NCI-H82 (cell line): Measurements from ENCODE around the gene MROH7.
A peak's percentile ranks its signal among the peaks of the same experiment; 100 is the strongest.

Source experiments
- DNase-seq: peaks from one replicate; lab custom pipeline; 2025; lab: John Stamatoyannopoulos, UW

Gene MROH7

GRCh38 chr1:54610048-54610447, 31.5 kb upstream of the MROH7 start:
- DNase-seq, result no peak

DNA sequence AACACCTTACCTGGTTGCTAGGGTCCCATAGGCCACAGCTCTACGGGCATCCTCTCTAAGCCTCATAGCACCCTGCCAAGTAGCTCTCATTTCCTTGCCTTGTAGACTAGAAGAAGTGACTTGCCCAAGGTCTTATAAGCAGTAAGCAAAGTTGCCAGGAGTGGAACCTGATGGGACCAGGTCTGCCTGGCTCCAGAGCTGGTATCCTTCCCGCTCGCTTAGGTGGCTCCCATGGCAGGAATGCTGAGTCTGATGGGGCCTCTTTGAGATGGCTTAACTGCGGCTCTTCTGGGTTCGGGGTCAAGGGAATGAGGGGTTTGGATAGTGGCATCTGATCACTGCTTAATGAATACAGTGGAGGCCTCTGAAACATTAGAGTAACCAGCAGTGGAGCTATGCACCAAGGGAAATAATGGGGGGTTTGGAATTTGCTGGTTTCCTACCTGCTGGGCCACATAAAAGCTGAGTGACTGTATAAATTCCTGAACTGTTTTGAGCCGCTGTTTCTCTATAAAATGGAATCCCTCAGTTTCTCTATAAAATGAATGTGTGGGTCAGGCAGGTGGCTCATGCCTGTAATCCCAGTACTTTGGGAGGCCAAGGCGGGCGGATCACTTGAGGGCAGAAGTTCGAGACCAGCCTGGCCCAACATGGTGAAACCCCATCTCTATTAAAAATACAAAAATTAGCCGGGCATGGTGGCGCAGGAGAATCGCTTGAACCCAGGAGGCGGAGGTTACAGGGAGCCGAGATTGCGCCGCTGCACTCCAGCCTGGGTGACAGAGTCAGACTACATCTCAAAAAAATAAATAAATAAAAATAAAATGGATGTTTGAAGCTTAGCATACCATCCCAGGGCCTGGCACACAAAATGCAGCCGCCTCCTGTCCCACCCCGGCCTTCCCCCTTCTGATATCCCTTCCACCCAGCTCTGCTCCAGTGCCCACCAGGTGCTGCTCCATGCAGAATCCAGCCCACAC, 30.7 kb upstream of the MROH7 start:
- DNase-seq, result no peak

DNA sequence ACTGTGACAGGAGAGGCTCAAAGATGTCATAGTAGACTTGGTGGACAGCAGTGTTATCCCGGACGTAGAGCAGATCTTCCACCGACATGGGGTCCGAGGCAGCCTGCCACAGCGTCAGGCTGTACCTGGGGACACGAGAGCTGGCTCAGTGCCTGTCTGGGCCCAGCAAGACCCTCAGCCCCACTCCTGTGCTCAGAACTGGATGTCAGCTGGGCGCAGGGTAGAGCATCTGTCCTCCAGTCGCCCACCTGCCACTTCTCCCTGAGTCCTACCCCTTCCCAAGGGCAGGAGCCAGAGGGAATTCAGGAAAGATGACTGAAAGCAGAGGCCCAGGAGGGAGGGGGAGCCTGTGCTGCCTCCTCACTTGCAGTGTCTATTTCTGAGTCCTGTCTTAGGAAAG, 30.0 kb upstream of the MROH7 start:
- DNase-seq, result peak; percentile 45

DNA sequence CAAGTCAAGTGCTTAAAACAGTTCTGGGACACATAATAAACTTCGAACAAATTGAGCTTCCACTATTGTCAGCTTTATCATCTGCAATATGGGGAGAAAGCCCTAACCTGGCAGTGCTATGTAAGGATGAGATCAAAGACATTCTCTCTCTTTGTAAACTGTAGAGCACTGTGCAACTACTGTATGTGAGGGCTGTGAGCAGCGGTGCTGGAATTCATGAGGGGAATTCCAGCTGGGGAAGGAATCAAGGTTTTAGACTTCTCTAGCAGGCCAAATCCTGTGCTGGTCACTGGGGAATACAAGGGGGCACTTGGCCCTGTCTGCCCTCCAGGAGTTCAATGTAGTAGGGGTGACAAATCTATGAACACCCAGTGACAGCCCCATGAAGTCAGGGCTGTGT, 27.6 kb upstream of the MROH7 start:
- DNase-seq, result no peak

DNA sequence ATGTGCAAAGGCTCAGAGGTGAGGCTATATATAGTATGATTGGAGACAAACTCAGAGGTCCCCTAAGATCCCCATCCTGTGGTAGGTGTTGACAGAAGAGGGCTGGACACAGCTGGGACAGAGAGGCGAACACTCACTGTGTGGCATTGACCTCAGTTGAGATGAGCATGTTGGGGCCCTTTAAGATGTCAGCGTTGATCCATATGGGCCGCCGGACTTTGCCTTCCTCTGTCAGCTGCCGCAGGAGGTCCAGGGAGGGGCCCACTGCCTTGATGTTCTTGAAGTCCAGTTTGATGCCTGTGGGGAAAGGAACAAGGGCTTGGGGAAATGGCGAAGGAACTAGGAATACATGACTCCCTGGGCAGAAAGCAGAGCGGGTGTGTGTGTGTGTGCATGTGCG, 27.0 kb upstream of the MROH7 start:
- no peak for DNase-seq

DNA sequence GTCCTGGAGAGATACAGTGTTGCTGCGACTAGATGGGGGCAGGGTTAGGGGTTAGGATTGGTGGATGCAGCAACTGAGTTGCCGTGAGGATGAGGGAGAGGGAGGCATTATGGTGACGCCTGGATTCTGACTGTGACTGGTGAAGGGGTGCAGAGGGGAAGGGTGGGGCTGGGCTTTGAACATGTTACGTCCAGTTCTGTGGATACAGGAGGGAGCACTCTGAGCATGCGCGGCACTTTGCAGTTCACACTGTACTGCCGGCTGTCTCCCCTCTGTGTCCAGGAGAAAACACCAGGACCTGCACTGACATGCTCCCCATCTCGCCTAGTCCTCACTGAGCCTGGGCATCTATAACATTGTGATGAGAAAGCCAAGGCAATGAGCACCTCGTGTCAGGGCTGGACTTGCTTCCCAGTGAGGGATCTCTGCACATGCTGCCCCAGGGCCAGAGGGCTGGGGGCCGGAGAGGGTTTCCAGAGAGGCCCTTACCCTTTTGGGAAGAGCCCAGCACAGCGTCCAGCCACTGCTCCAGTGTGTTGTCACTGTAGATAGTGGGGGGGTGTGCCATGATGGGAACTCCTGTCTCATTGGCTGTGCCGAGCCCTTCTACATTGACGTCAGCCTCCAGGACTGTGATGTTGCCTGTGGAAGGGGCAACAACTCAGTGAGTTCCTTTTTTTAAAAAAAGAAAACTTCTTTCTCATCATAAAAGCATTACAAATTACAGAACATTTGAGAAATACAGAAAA, 25.9 kb upstream of the MROH7 start:
- DNase-seq, result no peak

DNA sequence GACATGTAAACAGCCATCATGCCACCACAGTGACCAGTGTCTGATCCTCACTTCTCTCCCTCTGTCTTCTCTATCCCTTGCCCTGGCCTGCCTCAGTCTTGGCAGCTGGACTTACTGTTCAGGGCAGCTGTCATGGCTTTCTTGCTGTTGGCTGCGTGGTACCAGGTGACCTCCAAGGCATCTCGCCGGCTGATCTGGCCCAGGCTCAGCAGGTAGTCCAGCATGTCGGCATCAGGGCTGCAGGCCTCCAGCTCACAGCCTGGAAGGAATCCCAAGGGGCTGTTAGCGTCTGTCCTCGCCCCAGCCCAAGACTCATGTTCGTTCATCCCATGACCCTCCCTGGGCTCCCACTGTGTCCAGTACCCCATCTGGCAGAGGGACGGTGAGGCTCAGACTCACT, 21.8 kb upstream of the MROH7 start:
- DNase-seq, result no peak

GRCh38 chr1:54623216-54624007, 18.2 kb upstream of the MROH7 start, which contains the start of gene FAM151A:
Gene FAM151A, minus strand, starts transcription at chr1:54623525. Its CDS starts 130 bp downstream, at chr1:54623395.
- peak; percentile 62 for DNase-seq

DNA sequence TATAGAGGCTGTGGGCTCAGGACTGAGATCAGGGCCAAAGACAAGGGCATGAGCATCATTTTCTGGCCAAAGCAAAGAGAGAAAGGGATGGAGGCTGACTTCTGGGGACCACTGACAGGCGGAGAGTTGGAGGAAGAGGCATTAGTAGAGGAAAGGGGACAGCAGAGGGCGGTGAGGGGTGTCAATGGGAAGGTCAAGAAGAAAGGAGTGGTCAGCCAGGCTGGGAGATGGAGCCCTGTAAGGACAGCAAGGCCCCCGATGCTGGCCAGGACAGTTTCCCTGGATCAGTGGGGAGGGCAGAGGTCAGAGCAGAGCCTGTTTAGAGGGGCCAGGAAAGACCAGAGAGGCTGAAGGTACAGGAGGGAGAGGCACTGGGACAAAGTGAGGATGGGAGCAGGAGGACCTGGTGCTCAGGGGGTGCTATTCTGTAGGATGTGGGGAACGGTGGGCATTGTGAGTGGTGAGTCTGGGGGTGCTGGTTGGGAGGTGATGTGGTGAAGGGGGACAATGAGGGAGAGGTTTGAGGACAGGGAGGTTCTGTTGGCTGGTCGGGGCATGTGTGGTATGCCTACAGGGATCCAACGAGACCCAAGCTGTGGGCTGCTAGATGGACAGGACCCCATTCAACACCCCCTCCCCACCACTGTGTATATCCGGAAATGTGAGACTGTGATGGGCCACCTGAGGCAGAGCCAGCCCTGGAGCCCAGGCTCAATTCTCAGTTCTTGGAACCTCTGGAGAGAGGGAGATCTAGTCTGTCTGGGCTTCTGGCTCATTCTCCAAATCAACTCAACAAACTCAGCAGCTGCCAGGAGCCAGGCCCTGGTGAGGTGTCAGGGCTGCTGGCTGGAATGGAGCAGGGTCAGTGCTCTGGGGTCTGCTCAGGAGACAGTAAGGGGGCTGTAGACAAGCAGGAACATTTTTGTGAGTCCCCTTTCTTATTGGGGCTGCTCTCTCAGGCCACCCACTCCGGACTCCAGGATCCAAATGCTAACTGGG, 16.8 kb upstream of the MROH7 start:
- DNase-seq, result no peak

- DNase-seq, result no peak
These were observed 14.4 kb upstream of the MROH7 start for GRCh38 chr1:54627196-54627595.

DNA sequence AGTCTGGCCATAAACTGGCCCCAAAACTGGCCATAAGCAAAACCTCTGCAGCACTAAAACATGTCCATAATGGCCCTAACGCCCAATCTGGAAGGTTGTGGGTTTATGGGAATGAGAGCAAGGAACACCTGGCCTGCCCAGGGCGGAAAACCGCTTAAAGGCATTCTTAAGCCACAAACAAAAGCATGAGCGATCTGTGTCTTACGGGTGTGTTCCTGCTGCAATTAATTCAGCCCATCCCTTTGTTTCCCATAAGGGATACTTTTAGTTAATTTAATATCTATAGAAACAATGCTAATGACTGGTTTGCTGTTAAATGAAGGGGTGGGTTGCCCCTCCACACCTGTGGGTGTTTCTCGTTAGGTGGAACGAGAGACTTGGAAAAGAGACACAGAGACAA, 5.8 kb upstream of the MROH7 start:
- peak; percentile 51 for DNase-seq

GRCh38 chr1:54636461-54637446, 4.8 kb upstream of the MROH7 start:
- peak; percentile 86 for DNase-seq

- no peak for DNase-seq
These were observed 1.2 kb upstream of the MROH7 start for GRCh38 chr1:54640361-54640760.

DNA sequence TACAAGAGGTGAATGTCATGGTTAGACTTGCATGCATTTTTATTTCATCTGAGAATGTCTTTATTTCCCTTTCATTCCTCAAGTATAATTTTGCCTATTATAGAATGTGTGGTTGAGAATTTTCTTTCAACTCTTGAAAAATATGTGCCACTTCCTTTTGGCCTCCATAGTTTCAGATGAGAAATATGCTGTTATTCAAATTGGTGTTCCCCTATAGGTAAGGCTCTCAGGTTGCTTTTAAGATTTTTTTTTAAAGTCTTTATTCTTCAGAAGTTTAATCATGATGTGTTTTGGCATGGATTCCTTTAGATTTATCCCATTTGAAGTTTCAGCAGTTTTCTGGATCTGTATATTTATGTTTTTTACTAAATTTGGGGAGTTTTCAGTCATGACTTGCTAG, 2.1 kb downstream of the MROH7 start:
- no peak for DNase-seq

DNA sequence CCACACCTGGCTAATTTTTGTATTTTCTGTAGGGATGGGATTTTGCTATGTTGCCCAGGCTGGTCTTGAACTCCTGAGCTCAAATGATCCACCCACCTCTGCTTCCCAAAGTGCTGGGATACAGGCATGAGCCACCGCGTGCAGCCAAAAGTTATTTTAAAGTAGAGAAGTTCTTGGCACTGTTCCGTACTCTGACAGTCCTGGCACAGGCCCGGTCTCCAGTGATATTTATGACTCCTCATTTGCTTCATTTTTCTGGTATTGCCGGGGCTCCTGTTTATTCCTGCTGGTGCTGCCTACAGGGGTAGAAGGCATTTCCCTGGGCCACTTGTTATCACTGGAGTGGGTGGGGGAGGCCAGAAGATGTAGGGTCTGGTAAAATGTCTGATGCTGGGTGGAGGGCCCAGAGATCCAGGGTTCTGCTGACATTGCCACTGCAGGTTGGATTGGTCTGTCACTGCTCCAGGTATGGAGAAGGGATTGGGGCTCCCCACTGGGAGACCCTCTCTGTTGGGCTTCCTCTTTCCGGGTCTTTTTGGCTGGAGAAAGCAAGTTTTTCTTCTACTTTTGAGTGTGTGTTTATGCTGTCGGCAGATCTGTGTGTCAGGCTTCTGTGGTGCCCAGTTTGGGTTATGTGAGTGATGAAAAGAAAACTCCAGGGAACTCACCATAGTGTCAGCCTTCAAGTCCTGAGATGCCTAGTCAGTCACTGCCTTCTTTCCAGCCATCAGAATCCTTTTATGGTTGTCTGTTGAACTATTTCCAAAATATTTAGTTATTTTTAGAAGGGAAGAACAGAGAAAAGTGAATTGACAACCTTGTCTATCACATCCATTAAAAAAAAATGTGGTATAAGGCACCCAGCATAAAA, 4.5 kb downstream of the MROH7 start:
- no peak for DNase-seq

GRCh38 chr1:54649130-54649898, 7.7 kb downstream of the MROH7 start:
- DNase-seq, result no peak

DNA sequence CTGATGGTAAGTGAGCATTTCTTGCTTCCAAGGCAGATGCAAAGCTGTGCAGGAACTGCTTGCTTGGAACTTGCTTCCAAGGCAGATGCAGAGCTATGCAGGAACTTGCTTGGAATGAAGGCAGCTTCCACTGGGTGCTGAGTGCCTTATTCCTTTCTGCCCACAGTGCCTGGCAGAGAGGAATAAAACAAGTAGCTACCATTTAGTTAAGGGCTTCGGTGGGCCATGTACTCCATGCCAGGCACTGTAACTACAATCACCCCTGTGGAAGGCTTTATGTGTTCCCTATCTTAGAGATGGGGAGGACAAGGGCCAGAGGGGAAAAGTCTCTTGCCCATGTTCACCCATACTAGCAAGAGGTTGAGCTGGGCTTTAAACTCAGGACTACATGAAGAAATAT, 8.3 kb downstream of the MROH7 start:
- DNase-seq, result no peak

DNA sequence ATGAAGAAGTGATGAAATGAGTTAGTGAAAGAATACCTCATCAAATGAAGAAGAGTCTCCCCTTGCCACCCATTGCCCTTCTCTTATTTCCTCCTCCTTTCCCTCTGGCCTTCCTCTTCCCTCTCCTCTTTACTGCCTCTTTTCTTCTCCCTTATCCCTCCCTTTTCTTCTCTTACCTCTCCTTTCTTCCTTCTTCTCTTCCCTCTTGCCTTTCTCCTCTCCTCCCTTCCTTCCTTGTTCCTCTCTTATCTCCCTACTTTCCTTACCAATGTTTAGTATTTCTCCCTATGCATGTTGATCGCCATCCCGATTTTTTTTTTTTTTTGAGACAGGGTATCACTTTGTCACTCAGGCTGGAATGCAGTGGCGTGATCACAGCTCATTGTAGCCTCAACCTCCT, 8.8 kb downstream of the MROH7 start:
- DNase-seq, result no peak
